K562 (cell line): ENCODE data around the gene KAT2B. TPM values are rescaled to one million over a fixed set of nuclear protein-coding genes. Genes with fewer than 3 reads are reported as not detected.

Experiments used
- ADNP ChIP-seq: fragments of 200-800 bp; sonication (Bioruptor generic); IDR thresholded peaks from 2 replicates; pipeline ENCODE4 v1.6.1; 2016; ENCODE audit warnings: missing genetic modification characterization, missing compliant biosample characterization
- CHD4 ChIP-seq: fragments of 200-600 bp; sonication (generic); IDR thresholded peaks from 3 replicates; pipeline ENCODE4 v1.6.1; 2012; ENCODE audit warnings: low read depth, mild to moderate bottlenecking, mixed read lengths, low read length, inconsistent platforms; ENCODE audit not compliant: insufficient read depth, insufficient replicate concordance, poor library complexity, severe bottlenecking
- CREB3L1 ChIP-seq: fragments of 450-650 bp; IDR thresholded peaks from 2 replicates; pipeline ENCODE4 v1.6.1; 2014; ENCODE audit warnings: low read depth, mild to moderate bottlenecking, moderate library complexity, borderline replicate concordance
- CXXC5 ChIP-seq: fragments of 250-450 bp; sonication (Bioruptor Pico); IDR thresholded peaks from 2 replicates; pipeline ENCODE4 v1.8.0; 2022; ENCODE audit warnings: inconsistent platforms, mild to moderate bottlenecking, moderate library complexity
- EP300 ChIP-seq: IDR thresholded peaks from 2 replicates; pipeline ENCODE4 v1.6.1; 2012; ENCODE audit warnings: low read length, improper control_type of control experiment
- GATAD2B ChIP-seq: fragments of 450-650 bp; IDR thresholded peaks from 2 replicates; pipeline ENCODE4 v1.6.1; 2017; ENCODE audit warnings: mild to moderate bottlenecking, borderline replicate concordance
- GTF2B ChIP-seq: IDR thresholded peaks from 2 replicates; pipeline ENCODE4 v1.6.1; 2011; ENCODE audit not compliant: insufficient read length; ENCODE audit errors: extremely low read depth
- HDAC3 ChIP-seq: fragments of 450-650 bp; IDR thresholded peaks from 2 replicates; pipeline ENCODE4 v1.6.1; 2018; ENCODE audit warnings: borderline replicate concordance, mild to moderate bottlenecking, moderate library complexity; ENCODE audit not compliant: partially characterized antibody
- HDGF ChIP-seq: fragments of 450-650 bp; IDR thresholded peaks from 2 replicates; pipeline ENCODE4 v1.6.1; 2016
- HEY1 ChIP-seq: fragments of 250-450 bp; sonication (Bioruptor Pico); IDR thresholded peaks from 2 replicates; pipeline ENCODE4 v1.5.0; 2020; ENCODE audit warnings: mild to moderate bottlenecking, moderate library complexity, borderline replicate concordance
- HIVEP1 ChIP-seq: fragments of 250-450 bp; sonication (Bioruptor Pico); IDR thresholded peaks from 2 replicates; pipeline ENCODE4 v1.4.0; 2020; ENCODE audit warnings: mild to moderate bottlenecking
- ID3 ChIP-seq, 2 experiments: fragments of 250-450 bp in 1 of 2; fragments of 450-650 bp in 1 of 2; sonication (Bioruptor Pico) in 1 of 2; IDR thresholded peaks; 2 replicates each; pipeline versions ENCODE4 v1.6.1 to v1.8.0; 2016 to 2021; ENCODE audit warnings: mild to moderate bottlenecking in 2 of 2, moderate library complexity in 2 of 2, missing compliant biosample characterization in 1 of 2, missing genetic modification characterization in 1 of 2
- JUND ChIP-seq, 2 experiments: IDR thresholded peaks; 2 replicates in 1 of 2; 3 replicates in 1 of 2; pipeline ENCODE4 v1.6.1; 2011; ENCODE audit warnings: borderline replicate concordance in 2 of 2, low read depth in 2 of 2, low read length in 2 of 2, improper control_type of control experiment in 1 of 2, missing biosample characterization in 1 of 2, missing genetic modification characterization in 1 of 2, missing genetic modification reagents in 1 of 2
- MBD2 ChIP-seq: sonication (generic); IDR thresholded peaks from 2 replicates; pipeline ENCODE4 v1.6.1; 2016; ENCODE audit warnings: low read depth, borderline replicate concordance
- MCM3 ChIP-seq: fragments of 450-650 bp; IDR thresholded peaks from 2 replicates; pipeline ENCODE4 v1.6.1; 2016
- MECOM ChIP-seq: fragments of 250-450 bp; sonication (Bioruptor Pico); IDR thresholded peaks from 2 replicates; pipeline ENCODE4 v1.8.0; 2022; ENCODE audit warnings: inconsistent platforms
- NEUROD1 ChIP-seq: fragments of 150-350 bp; IDR thresholded peaks from 2 replicates; pipeline ENCODE4 v1.6.1; 2014; ENCODE audit warnings: borderline replicate concordance, low read length, low read depth; ENCODE audit not compliant: partially characterized antibody
- NRF1 ChIP-seq, 2 experiments: fragments of 450-650 bp; IDR thresholded peaks in 1 of 2; conservative IDR thresholded peaks in 1 of 2; 2 replicates each; pipeline ENCODE4 v1.6.1; 2014; ENCODE audit warnings: mild to moderate bottlenecking in 2 of 2
- PML ChIP-seq: IDR thresholded peaks from 2 replicates; pipeline ENCODE4 v1.6.1; 2012; ENCODE audit warnings: low read length, inconsistent platforms
- POU5F1 ChIP-seq: fragments of 150-350 bp; IDR thresholded peaks from 2 replicates; pipeline ENCODE4 v1.6.1; 2014; ENCODE audit warnings: borderline replicate concordance, low read length, low read depth, mild to moderate bottlenecking; ENCODE audit not compliant: partially characterized antibody
- THRA ChIP-seq: fragments of 450-650 bp; IDR thresholded peaks from 2 replicates; pipeline ENCODE4 v1.6.1; 2017; ENCODE audit warnings: mild to moderate bottlenecking, moderate library complexity
- ZC3H8 ChIP-seq: fragments of 450-650 bp; IDR thresholded peaks from 2 replicates; pipeline ENCODE4 v1.6.1; 2017
- ZFP36 ChIP-seq: fragments of 150-350 bp; IDR thresholded peaks from 2 replicates; pipeline ENCODE4 v1.6.1; 2018; ENCODE audit warnings: low read length, low read depth; ENCODE audit not compliant: partially characterized antibody
- ZNF431 ChIP-seq: sonication (generic); formaldehyde crosslinking; IDR thresholded peaks from 2 replicates; pipeline ENCODE4 v1.8.0; 2022; ENCODE audit warnings: mild to moderate bottlenecking, missing genetic modification reagents
- ZNF644 ChIP-seq: fragments of 200-800 bp; sonication (Bioruptor generic); IDR thresholded peaks from 2 replicates; pipeline ENCODE4 v1.6.1; 2016; ENCODE audit warnings: low read depth, missing genetic modification characterization, missing compliant biosample characterization
- polyA plus RNA-seq, 8 experiments: library from polyadenylated mRNA; depleted of rRNA in 4 of 8; stranded (reverse) in 5 of 8; unstranded in 3 of 8; fragments of >200 nt; fragmentation: Nextera tagmentation in 2 of 8; fragmentation: Illumina TruSeq in 1 of 8; extraction: Ambion mirVana in 2 of 8; extraction: Trizol in 1 of 8; gene quantifications; 2 replicates each; pipeline versions ENCODE4 v1.2.1 to v1.2.3, GENCODE V29; 2011 to 2014; ENCODE audit warnings: inconsistent platforms in 1 of 8, missing spikeins in 1 of 8
- total RNA-seq, 7 experiments: library from RNA; depleted of rRNA in 6 of 7; stranded (reverse); fragments of >200 nt in 6 of 7; fragmentation: Illumina TruSeq in 2 of 7; extraction: Trizol in 2 of 7; gene quantifications; 2 replicates each; pipeline versions ENCODE4 v1.2.1 to v1.2.3, GENCODE V29; 2011 to 2021; ENCODE audit warnings: low replicate concordance in 1 of 7

The KAT2B gene
- total and polyA plus RNA-seq, 9 of the 15 experiments (the other 6 are each of a cell fraction or from before 2014, with no cell fraction given) = 3.3 to 14.9 (median 12.2) TPM

GRCh38 chr3:20022954-20023622 is 17.2 kb upstream of the KAT2B start (continued):
- TF ChIP-seq HDAC3 (peak; percentile 96), ZNF431 (CRISPR knock-in tag) (no peak), HDGF (no peak), ID3 (CRISPR knock-in tag; IDR thresholded peaks at IDR 0.05) (no peak), ID3 (tag; IDR thresholded peaks at IDR 0.05) (peak; percentile 82), PML (peak; percentile 99), POU5F1 (no peak), CXXC5 (peak; percentile 61), CHD4 (no peak), GTF2B (no peak), HIVEP1 (CRISPR knock-in tag) (no peak), NEUROD1 (peak; percentile 72), THRA (no peak), ZNF644 (tag) (peak; percentile 64; the same call in 1 of the 2 replicates), NRF1 (conservative IDR thresholded peaks at IDR 0.05 in 1 of 2, IDR thresholded peaks at IDR 0.05 in 1 of 2) (peak; percentile 39 to 47; a peak in 2 of 4 replicates), JUND (IDR thresholded peaks at IDR 0.05; ENCODE audit: borderline replicate concordance, low read depth, low read length) (peak; percentile 97), JUND (tag; IDR thresholded peaks at IDR 0.05; ENCODE audit: borderline replicate concordance, low read depth, low read length) (peak; percentile 96; the same call in 2 of the 3 replicates), ZC3H8 (no peak), EP300 (peak; percentile 99), MCM3 (no peak), ADNP (tag) (peak; percentile 91), MBD2 (peak; percentile 74), ZFP36 (peak; percentile 70), GATAD2B (peak; percentile 94), MECOM (CRISPR knock-in tag) (peak; percentile 95), CREB3L1 (no peak), HEY1 (CRISPR knock-in tag) (peak; percentile 85; the same call in 1 of the 2 replicates)
